Measurements from ENCODE around the gene RASSF7.

- TF ChIP-seq CTCF (IDR thresholded peaks at IDR 0.05), result no peak
- TF ChIP-seq EZH2 (IDR thresholded peaks at IDR 0.05; ENCODE audit: borderline replicate concordance, insufficient read depth, low read depth, low read length, poor library complexity, severe bottlenecking), result no peak
Observed at GRCh38 chr11:516400-516799, 44.4 kb upstream of the RASSF7 start.

Data from B cell (primary cell).